Thoracic aorta (tissue), 2 donors: ENCODE measurements around the gene SLC25A11. TPM values are rescaled to one million over a fixed set of nuclear protein-coding genes. Genes with fewer than 3 reads are reported as not detected.

Experiments
- ATAC-seq: fragments of 150-250 bp; one replicate; pipeline ENCODE4 v1.8.0; 2017; ENCODE audit warnings: low read depth; ENCODE audit not compliant: insufficient number of reproducible peaks, low FRiP score
- DNase-seq: peaks from one replicate; pipeline ENCODE4 v3.0.0-alpha.2; 2020; ENCODE audit warnings: low spot score
- H3K27ac ChIP-seq, 2 donors: fragments of 200-600 bp; sonication (generic); 1 replicate in 1 of 2; 2 replicates in 1 of 2; pipeline ENCODE4 v1.5.1; 2016; ENCODE audit warnings: mild to moderate bottlenecking in 2 of 2, moderate library complexity in 2 of 2
- H3K27me3 ChIP-seq: fragments of 200-600 bp; sonication (generic); replicated peaks from 2 replicates; pipeline ENCODE4 v1.6.0; 2016; ENCODE audit warnings: mild to moderate bottlenecking; ENCODE audit not compliant: insufficient read depth
- H3K36me3 ChIP-seq: fragments of 200-600 bp; sonication (generic); one replicate; pipeline ENCODE4 v1.5.1; 2016
- H3K4me1 ChIP-seq, 2 donors: fragments of 200-600 bp; sonication (generic); 1 replicate in 1 of 2; 2 replicates in 1 of 2; pipeline versions ENCODE4 v1.5.1 to v1.6.0; 2016; ENCODE audit warnings: low read depth in 2 of 2, mild to moderate bottlenecking in 1 of 2; ENCODE audit not compliant: control insufficient read depth in 1 of 2
- H3K4me3 ChIP-seq: fragments of 200-600 bp; sonication (generic); 2 replicates; pipeline ENCODE4 v1.5.1; 2016; ENCODE audit warnings: mild to moderate bottlenecking
- H3K9me3 ChIP-seq: fragments of 200-600 bp; sonication (generic); 2 replicates; pipeline ENCODE4 v1.5.1; 2016
- CTCF ChIP-seq: fragments of 200-600 bp; sonication (generic); IDR thresholded peaks from one replicate; pipeline ENCODE4 v1.5.1; 2019; ENCODE audit warnings: antibody characterized with exemption
- total RNA-seq, 2 donors: library from RNA; depleted of rRNA; stranded (reverse); fragments of >200 nt; gene quantifications; one replicate each; pipeline versions ENCODE4 v1.1.0 to v1.2.3, GENCODE V29; 2016

The SLC25A11 gene
- total RNA-seq, 2 donors from 2014 or later = 27.0 to 39.7 TPM

GRCh38 chr17:4892499-4893221 is 47.2 kb downstream of the SLC25A11 start:
- ATAC-seq (no peak), DNase-seq (no peak)
- no peaks in the 10 kb centered on the region for H3K4me1 ChIP-seq
- H3K9me3 ChIP-seq = no peaks in the 10 kb centered on the region
- H3K27ac ChIP-seq = no peak overlapping the region
- peaks cover 59% of the 10 kb centered on the region for H3K36me3 ChIP-seq
- no peaks in the 10 kb centered on the region for H3K27me3 ChIP-seq
- no peak for TF ChIP-seq CTCF
- no peak overlapping the region for H3K4me3 ChIP-seq

- no peak overlapping the region for H3K27ac ChIP-seq
- H3K4me1 ChIP-seq = no peaks in the 10 kb centered on the region
- ATAC-seq (no peak), DNase-seq (no peak)
- H3K4me3 ChIP-seq = no peak overlapping the region
- no peak for TF ChIP-seq CTCF
- no peaks in the 10 kb centered on the region for H3K9me3 ChIP-seq
- no peaks in the 10 kb centered on the region for H3K27me3 ChIP-seq
- peaks cover 68% of the 10 kb centered on the region for H3K36me3 ChIP-seq
Observed at GRCh38 chr17:4891411-4892410, 48.1 kb downstream of the SLC25A11 start.

- H3K27me3 ChIP-seq = no peaks in the 10 kb centered on the region
- no peak overlapping the region for H3K27ac ChIP-seq
- no peaks in the 10 kb centered on the region for H3K4me1 ChIP-seq
- DNase-seq (no peak), ATAC-seq (no peak)
- H3K9me3 ChIP-seq = no peaks in the 10 kb centered on the region
- H3K4me3 ChIP-seq = no peak overlapping the region
- TF ChIP-seq CTCF = no peak
- peaks cover 56% of the 10 kb centered on the region for H3K36me3 ChIP-seq
Observed at GRCh38 chr17:4887581-4887980, 52.3 kb downstream of the SLC25A11 start.

Other genes starting within 250 kb of the SLC25A11 start
- 10 to 100 TPM; 21.1 to 71.2 TPM for gene PELP1, start 235.9 kb downstream of the SLC25A11 start, total RNA-seq
- gene ARRB2, start 229.4 kb downstream of the SLC25A11 start, total RNA-seq = 10 to 100 TPM; 64.5 to 66.3 TPM
- gene MED11, start 208.6 kb downstream of the SLC25A11 start, total RNA-seq = 10 to 100 TPM; 18.8 to 21.9 TPM
- 1 to 10 TPM; 2.5 to 5.8 TPM for gene ZMYND15, start 200.2 kb downstream of the SLC25A11 start, total RNA-seq
- 10 to 100 TPM; 27.6 to 41.7 TPM for gene CXCL16, start 200.1 kb downstream of the SLC25A11 start, total RNA-seq
- not detected for gene TM4SF5, start 168.2 kb downstream of the SLC25A11 start, total RNA-seq
- gene VMO1, start 153.7 kb downstream of the SLC25A11 start, total RNA-seq = 1 to 10 TPM; 5.9 to 8.3 TPM
- not detected for gene GLTPD2, start 151.1 kb downstream of the SLC25A11 start, total RNA-seq
- gene PSMB6, start 143.9 kb downstream of the SLC25A11 start, total RNA-seq = 100 to 1,000 TPM in 1 of 2 donors, 10 to 100 TPM in 1; 70.0 to 160 TPM
- 10 to 100 TPM; 38.3 to 75.3 TPM for gene PLD2, start 132.9 kb downstream of the SLC25A11 start, total RNA-seq
- 10 to 100 TPM; 44.0 to 45.0 TPM for gene MINK1, start 106.7 kb downstream of the SLC25A11 start, total RNA-seq
- 1 to 10 TPM; 1.9 to 5.6 TPM for gene C17orf107, start 40.5 kb downstream of the SLC25A11 start, total RNA-seq
- 1 to 10 TPM in 1 of 2 donors, not detected in 1; 4.1 TPM for gene CHRNE, start 36.9 kb downstream of the SLC25A11 start, total RNA-seq
- gene GP1BA, start 7.8 kb downstream of the SLC25A11 start, total RNA-seq = not detected
- 10 to 100 TPM; 32.4 to 38.3 TPM for gene RNF167, start 222 bp upstream of the SLC25A11 start, total RNA-seq
- 1,000 to 10,000 TPM in 1 of 2 donors, 100 to 1,000 TPM in 1; 806 to 1,230 TPM for gene PFN1, start 8.5 kb upstream of the SLC25A11 start, total RNA-seq
- gene ENO3, start 11.1 kb upstream of the SLC25A11 start, total RNA-seq = 1 to 10 TPM; 2.5 to 2.7 TPM
- gene SPAG7, start 27.8 kb upstream of the SLC25A11 start, total RNA-seq = 10 to 100 TPM; 32.3 to 43.1 TPM
- 10 to 100 TPM; 31.3 to 34.0 TPM for gene CAMTA2, start 47.6 kb upstream of the SLC25A11 start, total RNA-seq
- gene INCA1, start 57.5 kb upstream of the SLC25A11 start, total RNA-seq = 1 to 10 TPM in 1 of 2 donors, not detected in 1; 1.2 TPM
- gene KIF1C, start 57.9 kb upstream of the SLC25A11 start, total RNA-seq = 100 to 1,000 TPM; 113 to 152 TPM
- gene SLC52A1, start 95.4 kb upstream of the SLC25A11 start, total RNA-seq = not detected
- 1 to 10 TPM; 3.2 to 6.6 TPM for gene ZFP3, start 138.4 kb upstream of the SLC25A11 start, total RNA-seq
- 1 to 10 TPM; 6.7 to 7.2 TPM for gene ZNF232, start 171.8 kb upstream of the SLC25A11 start, total RNA-seq
- gene USP6, start 176.0 kb upstream of the SLC25A11 start, total RNA-seq = 1 to 10 TPM in 1 of 2 donors, not detected in 1; 2.0 TPM